ACHN (cell line): ENCODE data around the gene MATN1.
"Not testable (repeated sequence)": the region's sequence is repeated elsewhere in the genome, so short reads cannot be mapped to it uniquely, and the experiment has no call there.

Experiments
- DNase-seq: peaks from one replicate; pipeline ENCODE4 v3.0.0-alpha.2; 2015
- in situ Hi-C: cut with HindIII; loops from 2 replicates; pipeline ENCODE4 v1.10.0; 2017; ENCODE audit warnings: low sequenced_read_pairs, low pct_ligation_motif_present, low pct_unique_long_range_greater_than_20kb

The MATN1 gene

DNA sequence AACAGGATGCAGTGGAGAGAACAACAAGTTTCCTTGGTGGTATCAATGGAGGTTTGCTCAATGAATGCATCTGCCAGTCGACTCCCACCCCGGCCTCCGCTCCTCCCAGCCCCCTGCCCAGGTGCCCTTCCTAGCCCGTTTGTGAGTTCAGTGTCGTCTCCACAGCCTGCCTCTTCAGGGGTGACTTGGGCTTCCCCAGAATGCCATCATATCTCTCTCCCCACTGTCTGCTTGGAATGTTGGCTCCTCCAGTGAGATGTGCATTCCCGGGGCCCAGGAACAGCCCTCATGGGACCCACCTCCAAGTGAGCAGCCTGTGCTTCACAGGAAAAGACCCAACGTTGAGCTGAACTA lies 30.5 kb downstream of the MATN1 start:
- DNase-seq: no peak
- in situ Hi-C loops: no loop called here

DNA sequence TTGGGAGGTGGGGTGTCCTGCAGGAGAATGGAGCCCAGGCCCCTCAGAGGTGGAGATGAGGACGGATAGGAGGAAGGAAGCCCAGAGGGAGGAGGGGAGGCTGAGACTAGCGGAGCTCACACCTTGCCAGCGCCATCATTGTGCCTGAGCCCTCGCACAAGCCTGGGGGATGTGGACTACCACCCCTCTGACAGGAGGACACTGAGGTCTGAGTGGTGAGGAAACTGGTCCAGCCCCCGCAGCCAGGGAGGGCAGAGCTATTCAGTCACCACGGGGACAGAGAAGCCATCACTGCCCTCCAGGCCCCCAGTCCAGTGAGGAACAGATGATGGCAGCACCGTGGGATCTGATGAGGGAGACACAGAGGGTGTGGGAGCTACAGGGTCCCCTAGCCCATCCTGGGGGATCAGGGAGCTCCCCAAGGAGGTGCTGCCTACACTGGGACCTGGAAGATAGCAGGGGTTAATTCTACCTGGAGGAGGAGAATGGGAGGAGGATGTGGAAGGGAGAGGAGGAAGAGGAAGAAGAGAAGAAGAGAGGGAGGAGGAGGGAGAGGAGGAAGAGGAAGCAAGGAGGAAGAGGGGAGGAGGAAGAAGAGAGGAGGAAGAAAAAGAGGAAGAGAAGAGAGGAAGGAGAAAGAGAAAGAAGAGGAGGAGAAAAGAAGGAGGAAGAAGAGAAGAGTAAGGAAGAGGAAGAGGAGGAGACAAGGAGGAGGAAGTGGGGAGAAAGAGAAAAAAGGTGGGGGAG lies 31.0 kb downstream of the MATN1 start:
- in situ Hi-C loops: no loop called here

DNA sequence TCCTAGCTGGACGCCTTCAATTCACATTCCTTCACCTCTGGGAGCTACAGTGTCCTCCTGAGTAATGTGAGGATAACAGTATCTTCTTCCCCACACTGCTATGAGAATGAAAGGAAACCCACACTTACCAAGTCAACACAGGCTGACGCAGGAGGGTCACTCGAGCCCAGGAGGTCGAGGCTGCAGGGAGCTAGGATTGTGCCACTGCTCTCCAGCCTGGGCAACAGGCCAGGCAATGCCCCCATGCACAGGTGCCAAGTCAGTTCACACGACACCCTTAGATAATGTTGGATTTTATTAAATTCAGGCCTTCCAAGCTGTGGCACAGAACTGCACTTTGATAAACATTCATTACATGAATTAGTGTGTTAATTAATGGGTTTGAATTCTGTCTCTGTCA lies 31.9 kb downstream of the MATN1 start:
- DNase-seq: no peak
- in situ Hi-C loops: no loop called here

More for the DNA sequence above, 31.0 kb downstream of the MATN1 start:
- DNase-seq: no peak

DNA sequence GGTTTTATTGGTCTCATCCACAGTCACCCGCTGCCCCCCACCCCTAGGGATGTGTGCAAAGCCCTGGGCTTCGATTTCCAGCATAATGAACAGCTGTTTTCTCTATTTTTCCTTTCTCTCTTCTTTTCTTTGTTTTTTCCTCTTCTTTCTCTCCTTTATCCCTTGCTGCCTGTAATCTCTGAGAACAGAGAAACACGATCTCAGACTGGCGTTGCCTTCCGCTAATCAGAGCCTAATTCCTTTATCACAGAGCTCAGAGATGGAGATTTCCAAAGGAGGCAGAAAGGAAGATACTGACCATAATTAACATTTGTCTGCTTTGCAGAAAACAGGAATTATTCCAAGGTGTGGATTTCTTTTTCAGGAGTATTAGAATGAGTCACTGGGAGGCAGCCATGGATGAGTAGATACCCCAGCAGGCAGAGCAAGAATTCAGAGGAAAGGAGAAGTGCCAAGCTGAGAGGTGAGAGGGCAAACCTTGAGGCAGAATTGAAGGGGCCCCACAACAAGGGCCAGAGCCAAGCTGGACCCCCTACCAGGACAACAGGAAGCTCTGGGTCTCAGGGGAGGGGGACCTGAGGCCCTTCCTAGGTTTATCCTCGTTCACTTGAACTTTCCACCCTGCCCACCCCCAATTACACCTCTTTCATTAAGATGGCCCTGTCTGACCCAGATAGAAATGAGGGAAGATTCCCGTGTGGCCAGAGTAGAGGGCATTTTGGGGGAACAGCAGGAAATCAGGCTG lies 33.3 kb downstream of the MATN1 start:
- peak; percentile 29 for DNase-seq
- in situ Hi-C loops: no loop called here

DNA sequence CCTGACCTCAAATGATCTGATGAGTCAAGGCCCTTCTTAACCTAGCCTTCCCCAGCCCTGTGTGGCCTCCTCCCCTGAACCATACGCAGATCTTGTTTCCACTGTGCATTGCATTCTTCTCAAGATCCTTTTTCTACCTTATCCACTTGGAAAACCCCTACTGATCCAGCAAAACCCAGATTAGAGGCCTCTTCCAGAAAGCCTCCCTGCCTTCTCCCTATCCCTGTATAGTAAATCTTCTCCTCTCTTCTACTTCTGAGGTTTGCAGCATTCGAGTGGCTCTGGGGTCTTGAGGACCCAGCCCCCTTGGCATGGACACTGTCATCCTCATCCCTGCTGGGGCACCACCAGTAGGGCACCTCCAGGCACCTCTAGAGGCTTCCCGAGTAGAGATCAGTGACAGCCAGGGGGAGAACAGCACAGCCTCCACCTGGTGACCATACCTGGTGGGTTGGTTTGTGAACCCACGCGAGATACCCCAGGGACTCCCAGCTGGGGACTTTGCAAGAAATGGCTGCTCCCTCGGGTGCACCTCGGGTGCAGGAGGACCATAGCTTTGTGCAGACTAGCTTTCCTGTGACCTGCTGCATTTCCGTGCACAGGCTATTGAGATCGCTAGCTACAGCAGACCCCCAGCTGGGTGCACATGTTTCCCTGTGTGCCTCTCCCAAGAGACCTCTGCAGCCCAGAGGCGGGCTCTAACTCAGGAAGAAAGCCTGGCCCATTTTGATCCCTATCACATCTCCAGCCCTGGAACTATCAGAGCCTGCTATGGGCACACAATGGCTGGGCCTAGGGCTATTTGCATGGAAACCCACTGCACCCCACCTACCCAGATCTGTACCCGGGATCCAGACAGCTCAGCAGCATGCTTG lies 34.2 kb downstream of the MATN1 start:
- no peak for DNase-seq
- in situ Hi-C loops: no loop called here

DNA sequence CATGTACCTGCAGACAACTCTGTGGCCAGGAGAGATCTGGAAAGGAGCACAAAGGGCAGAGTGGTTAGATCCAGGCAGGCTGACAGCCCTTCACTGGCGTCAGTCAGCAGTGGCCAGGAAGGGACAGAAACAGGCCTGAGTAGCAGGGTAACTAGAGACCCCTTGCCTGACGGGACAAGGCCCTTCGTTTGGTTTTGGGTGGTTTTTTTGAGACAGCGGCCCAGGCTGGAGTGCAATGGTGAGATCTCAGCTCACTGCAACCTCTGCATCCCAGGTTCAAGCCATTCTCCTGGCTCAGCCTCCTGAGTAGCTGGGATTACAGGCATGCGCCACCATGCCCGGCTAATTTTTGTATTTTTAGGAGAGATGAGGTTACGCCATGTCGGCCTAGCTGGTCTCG lies 34.9 kb downstream of the MATN1 start:
- DNase-seq, in situ Hi-C loops: not testable (repeated sequence)

DNA sequence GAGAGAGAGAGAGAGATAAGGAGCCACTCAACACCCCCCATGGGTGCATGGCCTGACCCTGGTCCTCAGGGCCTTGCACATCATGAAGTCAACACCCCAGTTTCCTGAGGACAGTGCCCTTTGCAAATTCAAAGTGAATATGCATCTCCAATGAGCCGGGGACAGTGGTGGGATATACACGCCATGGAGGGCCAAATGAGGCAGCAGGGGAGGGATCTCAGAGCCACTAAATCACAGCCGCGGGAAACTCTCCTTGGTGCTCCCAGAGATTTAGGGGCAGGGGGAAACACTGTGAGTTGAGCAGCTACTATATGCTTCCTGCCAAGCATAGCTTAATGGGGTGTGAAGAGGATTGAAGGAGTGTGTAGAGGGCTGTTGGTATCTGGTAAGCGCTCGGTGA lies 35.5 kb downstream of the MATN1 start:
- in situ Hi-C loops: no loop called here
- DNase-seq: no peak

DNA sequence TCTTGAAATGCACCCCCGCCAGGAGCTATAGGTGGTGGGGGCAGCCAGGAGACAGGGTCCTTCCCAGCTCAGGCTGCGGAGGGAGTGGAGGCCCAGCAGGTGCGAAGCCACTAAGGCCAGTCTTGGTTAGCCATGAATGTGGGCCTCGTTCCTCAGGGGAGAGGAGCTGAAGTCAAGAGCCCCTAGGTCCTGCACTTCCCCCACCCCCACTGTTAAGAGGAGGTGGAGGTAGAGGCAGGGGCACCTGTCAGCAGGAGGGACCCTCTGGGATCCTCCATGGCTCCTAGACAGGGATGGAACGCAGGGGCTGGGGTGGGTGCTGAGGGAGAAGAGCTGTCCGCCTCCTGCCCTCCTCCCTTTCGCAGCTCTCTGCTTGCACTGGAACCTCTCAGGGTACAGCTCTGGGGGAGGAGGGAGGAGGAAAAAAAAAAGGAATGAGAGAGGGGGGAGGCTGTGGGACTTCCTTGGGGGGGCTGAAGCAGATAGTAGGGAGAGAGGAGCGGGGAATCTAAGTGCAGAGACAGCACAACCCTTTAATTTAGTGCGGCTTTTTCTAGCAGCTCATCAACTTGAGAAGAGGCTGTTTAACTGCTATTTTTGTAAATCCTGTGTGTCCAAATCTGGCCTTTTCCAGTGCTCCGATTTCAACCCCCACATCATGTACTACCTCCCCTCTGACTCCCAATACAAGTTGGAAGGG lies 37.0 kb downstream of the MATN1 start:
- in situ Hi-C loops: no loop called here
- DNase-seq: no peak

DNA sequence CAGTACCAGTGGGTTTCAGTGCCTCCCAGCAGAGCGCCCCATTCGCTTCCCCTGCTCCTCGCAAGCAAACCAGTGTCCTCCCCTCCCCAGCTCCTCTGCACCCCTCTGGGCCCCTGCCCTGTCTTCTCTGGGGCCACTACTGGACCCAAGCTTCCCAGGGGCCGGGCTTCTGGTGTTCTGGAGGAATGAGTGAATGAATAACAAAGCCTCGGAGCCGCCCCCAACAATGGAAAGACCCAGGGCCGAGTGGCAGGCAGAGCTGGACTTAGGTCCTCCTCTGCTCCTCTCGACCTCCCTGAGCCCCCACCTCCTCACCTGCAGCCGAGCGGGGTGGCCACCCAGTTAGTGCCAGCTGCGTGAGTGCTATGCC lies 37.6 kb downstream of the MATN1 start:
- no peak for DNase-seq
- in situ Hi-C loops: no loop called here

DNA sequence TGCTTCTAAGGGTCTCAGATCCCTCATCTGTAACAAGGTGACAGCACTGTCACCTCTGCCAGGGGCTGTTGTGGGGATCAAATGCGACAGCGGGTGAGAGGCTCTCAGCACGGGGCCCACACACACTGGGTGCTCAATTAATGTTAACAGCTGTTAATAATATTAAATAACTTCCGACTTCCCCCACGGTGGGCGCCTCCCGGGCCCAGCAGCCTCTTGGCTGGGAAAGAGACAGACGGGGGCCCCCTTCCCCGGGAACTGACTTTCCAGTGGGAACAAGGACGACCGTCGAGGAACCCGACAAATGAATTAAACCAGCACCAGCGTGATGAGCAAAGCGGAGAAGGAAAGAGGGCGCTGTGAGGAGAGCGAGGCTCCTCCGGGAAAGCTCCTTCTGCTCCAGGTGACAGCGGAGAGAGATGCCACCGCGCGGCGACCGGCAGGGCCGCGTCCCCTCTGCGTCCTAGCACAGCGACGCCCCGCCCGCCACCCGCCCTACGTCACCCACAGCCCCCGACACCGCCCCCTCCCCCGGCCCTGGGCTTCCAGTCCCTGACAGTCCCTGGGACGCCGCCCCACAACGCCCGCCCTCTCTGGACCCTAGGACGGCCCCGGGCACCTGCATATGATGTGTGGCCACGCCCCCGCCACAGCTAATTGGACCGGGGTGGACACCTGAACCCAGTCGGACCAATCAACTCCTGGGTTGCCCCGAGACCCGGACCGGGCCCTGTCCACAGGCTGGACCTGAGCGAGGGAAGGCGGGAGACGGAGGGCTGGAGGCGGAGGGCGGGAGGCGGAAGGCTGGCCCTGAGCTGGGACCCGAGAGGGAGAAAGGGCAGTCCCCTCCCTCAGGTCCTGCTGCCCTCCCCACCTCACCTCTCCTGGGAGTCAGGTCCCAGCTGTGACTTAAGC lies 38.2 kb downstream of the MATN1 start:
- in situ Hi-C loops: no loop called here
- no peak for DNase-seq

DNA sequence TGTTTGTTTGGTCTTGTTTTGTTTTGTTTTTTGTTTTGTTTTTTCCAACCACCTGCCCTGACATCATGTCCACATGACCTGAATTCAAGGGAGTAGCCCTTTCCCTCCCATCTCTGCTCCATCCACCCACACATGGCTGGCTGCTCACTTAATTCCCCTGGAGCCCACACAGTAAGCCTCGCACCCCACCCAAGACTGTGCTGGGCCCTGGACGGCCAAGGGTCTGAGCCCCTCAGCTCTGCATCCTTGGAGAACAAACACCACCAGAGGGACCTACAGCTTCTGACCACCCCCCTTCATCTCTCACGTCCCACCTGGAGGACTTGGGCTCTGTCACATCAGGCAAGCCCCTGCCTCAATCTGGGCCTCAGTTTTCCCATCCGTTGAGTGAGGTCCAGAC lies 39.1 kb downstream of the MATN1 start:
- in situ Hi-C loops: no loop called here
- DNase-seq: no peak

DNA sequence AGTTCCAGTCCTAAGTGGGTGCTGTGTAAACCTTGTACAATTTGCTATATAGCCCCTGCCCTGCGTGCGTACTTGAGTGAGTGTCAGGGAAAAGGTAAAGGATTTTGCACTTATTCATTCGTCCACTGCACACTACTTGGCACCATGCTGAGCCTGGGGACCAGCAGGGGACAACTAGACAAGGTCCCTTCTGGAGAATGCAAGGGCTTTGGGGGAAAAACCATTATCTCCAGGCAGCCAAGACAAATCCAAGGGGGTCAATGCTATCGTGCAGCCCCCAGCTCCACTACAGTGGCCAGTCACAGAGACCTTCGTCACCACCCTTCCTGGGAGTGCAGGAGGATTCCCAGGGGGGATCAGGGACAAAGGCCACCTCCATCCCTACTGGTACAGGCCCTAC lies 39.7 kb downstream of the MATN1 start:
- no peak for DNase-seq
- in situ Hi-C loops: no loop called here

DNA sequence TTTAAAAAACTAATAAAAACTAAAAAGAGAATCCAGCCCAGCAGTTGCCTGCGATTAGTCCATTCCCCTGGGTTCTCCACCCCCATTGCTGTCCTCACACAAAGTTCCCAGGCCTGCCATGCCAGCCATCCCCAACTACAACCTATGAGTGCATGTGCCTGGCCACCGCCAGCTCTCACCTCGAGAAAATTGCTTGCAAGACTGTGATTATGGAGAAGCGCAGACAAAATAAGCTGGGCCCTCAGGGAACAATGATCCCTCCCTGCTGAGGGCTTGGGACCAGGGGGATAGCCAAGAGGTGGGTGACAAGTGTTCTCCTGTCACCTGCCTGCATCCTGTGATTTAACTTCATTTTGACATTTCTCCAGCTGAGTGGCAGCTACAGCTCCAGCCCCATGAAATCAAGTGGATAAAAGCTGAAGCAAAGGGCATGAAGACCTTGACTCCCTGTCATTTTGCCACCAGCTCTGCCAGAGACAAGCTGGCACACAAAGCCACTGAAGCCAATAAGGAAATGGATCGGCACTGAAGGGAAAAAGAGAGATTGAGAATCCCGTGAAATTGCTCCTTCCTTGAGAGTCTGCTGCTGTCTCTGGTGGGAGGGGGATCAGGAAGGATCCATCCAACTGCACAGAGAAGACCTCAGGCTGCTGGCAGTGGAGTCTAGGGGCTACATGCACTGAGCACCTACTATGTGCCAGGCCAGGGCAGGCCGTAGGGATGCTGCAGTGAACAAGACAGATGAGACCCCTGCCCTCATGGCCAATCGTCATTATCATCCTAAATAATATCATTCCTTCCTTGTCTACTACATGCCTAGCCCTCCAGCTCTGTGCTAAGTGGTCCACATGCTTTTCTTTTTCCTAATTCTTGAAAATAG lies 40.7 kb downstream of the MATN1 start:
- in situ Hi-C loops: no loop called here
- no peak for DNase-seq

DNA sequence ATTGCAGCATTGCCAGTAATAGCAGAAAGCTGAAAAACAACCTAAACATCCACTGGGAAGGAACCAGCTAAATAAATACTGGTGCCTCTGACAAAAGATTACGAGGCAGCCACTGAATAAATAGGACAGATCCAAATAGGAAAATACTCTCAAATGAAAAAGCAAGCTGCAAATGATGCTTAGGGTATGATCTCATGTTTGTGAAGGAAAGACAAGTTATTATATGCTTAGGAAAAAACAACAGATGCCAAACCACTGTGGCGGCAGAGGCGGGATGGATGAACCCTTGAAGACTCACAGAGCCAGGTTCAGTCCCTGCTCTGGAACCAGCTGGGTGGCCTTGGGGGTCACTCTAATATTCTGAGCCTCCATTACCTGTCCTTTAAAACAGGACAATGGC lies 41.6 kb downstream of the MATN1 start:
- in situ Hi-C loops: no loop called here
- no peak for DNase-seq

DNA sequence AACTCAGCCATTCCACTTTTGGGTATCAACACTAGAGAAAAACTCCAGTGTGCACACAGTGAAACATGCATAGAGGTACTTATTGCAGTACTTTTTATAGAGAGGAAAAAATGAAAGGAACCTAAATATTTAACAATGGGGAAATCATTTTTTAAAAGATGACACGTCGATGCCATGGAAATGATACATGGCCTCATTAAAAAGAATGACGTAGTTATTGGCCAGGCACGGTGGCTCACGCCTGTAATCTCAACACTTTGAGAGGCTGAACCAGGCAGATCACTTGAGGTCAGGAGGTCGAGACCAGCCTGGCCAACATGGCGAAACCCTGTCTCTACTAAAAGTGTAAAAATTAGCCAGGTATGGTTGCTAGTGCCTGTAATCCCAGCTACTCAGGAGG lies 42.5 kb downstream of the MATN1 start:
- in situ Hi-C loops: no loop called here

DNA sequence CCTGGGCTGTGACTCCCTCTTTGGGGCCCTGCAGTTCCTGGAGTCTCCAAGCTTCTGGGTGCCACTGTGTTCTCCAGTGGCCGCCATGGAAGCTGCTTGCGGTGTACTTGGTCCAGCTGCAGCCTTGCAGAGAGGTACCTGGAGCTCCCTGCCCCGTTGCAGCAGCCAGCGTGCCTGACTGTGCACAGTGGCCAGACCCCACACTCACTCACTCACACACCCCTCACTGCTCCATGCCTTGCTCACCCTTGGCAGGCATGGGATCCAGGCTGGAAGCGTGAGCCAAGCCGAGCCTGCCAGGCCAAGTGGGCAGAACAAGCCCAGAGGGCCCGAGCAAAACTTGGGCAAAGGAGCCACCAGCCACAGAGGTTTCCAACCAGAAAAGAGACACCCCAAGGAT lies 43.0 kb downstream of the MATN1 start:
- DNase-seq: no peak
- in situ Hi-C loops: no loop called here

More for the DNA sequence above, 42.5 kb downstream of the MATN1 start:
- DNase-seq: no peak

DNA sequence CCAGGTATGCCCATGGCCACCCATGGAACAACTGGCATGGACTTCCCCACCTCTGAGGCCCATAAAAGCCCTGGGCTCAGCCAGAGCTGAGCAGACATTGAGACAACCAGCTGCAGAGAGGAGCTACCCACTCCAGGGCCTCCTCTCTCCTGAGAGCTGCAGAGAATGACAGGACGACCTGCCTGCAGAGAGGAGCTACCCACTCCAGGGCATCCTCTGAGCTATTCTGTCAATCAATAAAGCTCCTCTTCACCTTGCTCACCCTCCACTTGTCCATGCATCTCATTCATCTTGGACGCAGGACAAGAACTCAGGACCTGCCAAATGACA lies 43.4 kb downstream of the MATN1 start:
- in situ Hi-C loops: no loop called here
- no peak for DNase-seq
